GM12878 (cell line): ENCODE results near the gene UTP20. TPM values are rescaled to one million over a fixed set of nuclear protein-coding genes. Genes with fewer than 3 reads are reported as not detected.

ENCODE experiments used
- ATAC-seq: fragments of 200-7000 bp; cut with Tn5 transposase; 3 replicates; pipeline ENCODE4 v1.9.1; 2020; ENCODE audit warnings: mild to moderate bottlenecking, moderate library complexity
- BruUV-seq: library from RNA; stranded (reverse); fragments of 400-500 nt; replicated peaks from 2 replicates; lab custom pipeline; 2021; lab: Mats Ljungman, UMichigan
- CTCF ChIA-PET: fragments of 300-600 bp; sonication (Branson Sonifier 250); formaldehyde crosslinking; extraction: SDS; loops from one replicate; lab custom pipeline; 2021; ENCODE audit warnings: inconsistent platforms; lab: Yijun Ruan, JAX
- POLR2A ChIA-PET: fragments of 350-600 bp; formaldehyde crosslinking; extraction: SDS; loops from one replicate; lab custom pipeline; 2021; ENCODE audit warnings: inconsistent platforms; lab: Charles Lee
- RAD21 ChIA-PET: fragments of 300-600 bp; sonication (Branson Sonifier 250); formaldehyde crosslinking; loops from one replicate; lab custom pipeline; 2023; ENCODE audit warnings: antibody characterized with exemption; ENCODE audit not compliant: unreplicated experiment; lab: Charles Lee
- SMC1A ChIA-PET: fragments of 300-600 bp; sonication (Branson Sonifier 250); formaldehyde crosslinking; loops from one replicate; lab custom pipeline; 2023; ENCODE audit not compliant: unreplicated experiment, uncharacterized antibody; lab: Charles Lee
- DNase-seq: peaks from one replicate; pipeline ENCODE4 v3.0.0-alpha.2; 2011; ENCODE audit warnings: low read depth, low spot score
- FAIRE-seq: peaks from 3 replicates; lab custom pipeline; 2011; peaks lifted over from hg19 to GRCh38; lab: Jason Lieb, UNC
- H2AFZ ChIP-seq: 2 replicates; pipeline ENCODE4 v1.6.0; 2011; ENCODE audit warnings: low read depth, low read length, control low read depth; ENCODE audit not compliant: control insufficient read depth
- H3K27ac ChIP-seq: 2 replicates; pipeline ENCODE4 v1.5.1; 2011; ENCODE audit warnings: control low read depth; ENCODE audit not compliant: control insufficient read depth, insufficient read depth
- H3K27me3 ChIP-seq, 2 experiments: replicated peaks in 1 of 2; 2 replicates each; pipeline versions ENCODE4 v1.6.0 to v1.6.1; 2011; ENCODE audit warnings: low read length in 1 of 2; ENCODE audit not compliant: control insufficient read depth in 2 of 2, insufficient read depth in 2 of 2
- H3K36me3 ChIP-seq, 2 experiments: 2 replicates each; pipeline ENCODE4 v1.5.1; 2011; ENCODE audit warnings: low read length in 1 of 2; ENCODE audit not compliant: control insufficient read depth in 2 of 2, insufficient read depth in 2 of 2
- H3K4me1 ChIP-seq: 2 replicates; pipeline ENCODE4 v1.6.1; 2011; ENCODE audit warnings: mild to moderate bottlenecking, low read length, moderate library complexity, mixed read lengths; ENCODE audit not compliant: control insufficient read depth, insufficient read depth
- H3K4me2 ChIP-seq: 2 replicates; pipeline ENCODE4 v1.6.0; 2011; ENCODE audit warnings: control low read depth; ENCODE audit not compliant: control insufficient read depth, insufficient read depth
- H3K4me3 ChIP-seq: fragments of 200-600 bp; sonication (generic); 2 replicates; pipeline ENCODE4 v1.5.1; 2016
- H3K79me2 ChIP-seq: 2 replicates; pipeline ENCODE4 v1.6.0; 2011; ENCODE audit warnings: low read length; ENCODE audit not compliant: control insufficient read depth, insufficient read depth
- H3K9ac ChIP-seq: 2 replicates; pipeline ENCODE4 v1.8.0; 2011; ENCODE audit warnings: low read length, control low read depth, mixed read lengths; ENCODE audit not compliant: control insufficient read depth, insufficient read depth
- H3K9me3 ChIP-seq: replicated peaks from 3 replicates; pipeline ENCODE4 v1.5.1; 2011; ENCODE audit warnings: mild to moderate bottlenecking, low read length; ENCODE audit not compliant: control insufficient read depth, insufficient read depth
- H4K20me1 ChIP-seq: 2 replicates; pipeline ENCODE4 v1.6.0; 2011; ENCODE audit not compliant: control insufficient read depth, insufficient read depth
- ATF3 ChIP-seq: IDR thresholded peaks from 2 replicates; pipeline ENCODE4 v1.6.1; 2011; ENCODE audit warnings: low read depth, mild to moderate bottlenecking, low read length, moderate library complexity, borderline replicate concordance; ENCODE audit errors: extremely low read depth
- ELK1 ChIP-seq: IDR thresholded peaks from 2 replicates; pipeline ENCODE4 v1.6.1; 2012; ENCODE audit warnings: low read depth, low read length, improper control_type of control experiment
- KLF5 ChIP-seq: fragments of 450-650 bp; IDR thresholded peaks from 2 replicates; pipeline ENCODE4 v1.6.1; 2014; ENCODE audit warnings: mild to moderate bottlenecking; ENCODE audit not compliant: partially characterized antibody
- NFYB ChIP-seq: IDR thresholded peaks from 2 replicates; pipeline ENCODE4 v1.6.1; 2011; ENCODE audit warnings: low read depth, mild to moderate bottlenecking, low read length, improper control_type of control experiment, moderate library complexity; ENCODE audit not compliant: insufficient read depth
- NR2C2 ChIP-seq: IDR thresholded peaks from 2 replicates; pipeline ENCODE4 v1.6.1; 2011; ENCODE audit warnings: borderline replicate concordance, low read depth; ENCODE audit not compliant: control insufficient read depth, insufficient read length
- NR2F1 ChIP-seq: fragments of 450-650 bp; conservative IDR thresholded peaks from 2 replicates; pipeline ENCODE4 v1.6.1; 2017; ENCODE audit warnings: mild to moderate bottlenecking
- RELA ChIP-seq: fragments of 450-650 bp; IDR thresholded peaks from 2 replicates; pipeline ENCODE4 v1.8.0; 2014; ENCODE audit warnings: borderline replicate concordance; ENCODE audit not compliant: partially characterized antibody
- RUNX3 ChIP-seq: IDR thresholded peaks from 2 replicates; pipeline ENCODE4 v1.6.1; 2012; ENCODE audit warnings: low read length, inconsistent platforms
- SMARCA5 ChIP-seq: fragments of 450-650 bp; IDR thresholded peaks from 2 replicates; pipeline ENCODE4 v1.6.1; 2017; ENCODE audit warnings: mild to moderate bottlenecking
- TCF12 ChIP-seq: IDR thresholded peaks from 2 replicates; pipeline ENCODE4 v1.6.1; 2011; ENCODE audit warnings: low read depth, mild to moderate bottlenecking, low read length
- WRNIP1 ChIP-seq: IDR thresholded peaks from 2 replicates; pipeline ENCODE4 v1.6.1; 2011; ENCODE audit warnings: low read depth, low read length, improper control_type of control experiment, borderline replicate concordance
- whole genome bisulfite sequencing: methylation state at CpG from one replicate; pipeline ENCODE4 v1.1.6; 2016; ENCODE audit warnings: low lambda C conversion rate; ENCODE audit not compliant: insufficient replicate concordance, insufficient coverage; ENCODE audit errors: missing lambda C conversion rate; 5-methylcytosine and 5-hydroxymethylcytosine counted together
- in situ Hi-C: fragments of 300-500 bp; cut with MboI; formaldehyde crosslinking; loops from 9 replicates; pipeline ENCODE4 v1.14.3; 2018; ENCODE audit warnings: mixed read lengths
- intact Hi-C: fragments of 100-400 bp; cut with micrococcal nuclease; formaldehyde crosslinking; loops from one replicate; pipeline ENCODE4 v1.14.2; 2022; ENCODE audit not compliant: unreplicated experiment
- polyA plus RNA-seq, 11 experiments: library from polyadenylated mRNA; depleted of rRNA in 4 of 11; unstranded in 6 of 11; stranded (reverse) in 5 of 11; fragments of >200 nt; fragmentation: Nextera tagmentation in 4 of 11; fragmentation: Illumina TruSeq in 1 of 11; extraction: Ambion mirVana in 4 of 11; extraction: Trizol in 1 of 11; gene quantifications; 1 replicate in 1 of 11; 2 replicates in 10 of 11; pipeline versions ENCODE4 v1.2.1 to v1.2.3, GENCODE V29; 2011 to 2016; ENCODE audit warnings: inconsistent platforms in 2 of 11, missing spikeins in 2 of 11, low read depth in 1 of 11
- total RNA-seq, 4 experiments: library from RNA; depleted of rRNA in 3 of 4; stranded (reverse); fragments of >200 nt in 3 of 4; fragmentation: Illumina TruSeq in 1 of 4; extraction: Trizol in 1 of 4; gene quantifications; 2 replicates each; pipeline versions ENCODE4 v1.2.1 to v1.2.3, GENCODE V29; 2013 to 2021
- TF ChIP-seq, protein P1 (sequence below): fragments of 450-650 bp; IDR thresholded peaks from 2 replicates; pipeline ENCODE4 v1.6.1; 2017; ENCODE audit warnings: mild to moderate bottlenecking, moderate library complexity

Gene UTP20
- total and polyA plus RNA-seq, 10 of the 15 experiments (the other 5 are each of a cell fraction or from before 2014, with no cell fraction given): 3.6 to 25.6 (median 16.7) TPM

- no peak for DNase-seq
- WGBS: 95% methylated on average over 6 of the region's 6 CpGs
- FAIRE-seq: no peak
- no peak overlapping the region for H3K4me3 ChIP-seq
- H4K20me1 ChIP-seq: no peaks in the 10 kb centered on the region
- RAD21 ChIA-PET: no interaction called here
- no peak overlapping the region for H3K4me2 ChIP-seq
- TF ChIP-seq TCF12 (no peak), ATF3 (no peak), NR2F1 (no peak), RUNX3 (no peak), WRNIP1 (no peak), NR2C2 (no peak), KLF5 (no peak), RELA (no peak), NFYB (no peak), ELK1 (no peak), SMARCA5 (no peak)
- TF ChIP-seq, protein P1, sequence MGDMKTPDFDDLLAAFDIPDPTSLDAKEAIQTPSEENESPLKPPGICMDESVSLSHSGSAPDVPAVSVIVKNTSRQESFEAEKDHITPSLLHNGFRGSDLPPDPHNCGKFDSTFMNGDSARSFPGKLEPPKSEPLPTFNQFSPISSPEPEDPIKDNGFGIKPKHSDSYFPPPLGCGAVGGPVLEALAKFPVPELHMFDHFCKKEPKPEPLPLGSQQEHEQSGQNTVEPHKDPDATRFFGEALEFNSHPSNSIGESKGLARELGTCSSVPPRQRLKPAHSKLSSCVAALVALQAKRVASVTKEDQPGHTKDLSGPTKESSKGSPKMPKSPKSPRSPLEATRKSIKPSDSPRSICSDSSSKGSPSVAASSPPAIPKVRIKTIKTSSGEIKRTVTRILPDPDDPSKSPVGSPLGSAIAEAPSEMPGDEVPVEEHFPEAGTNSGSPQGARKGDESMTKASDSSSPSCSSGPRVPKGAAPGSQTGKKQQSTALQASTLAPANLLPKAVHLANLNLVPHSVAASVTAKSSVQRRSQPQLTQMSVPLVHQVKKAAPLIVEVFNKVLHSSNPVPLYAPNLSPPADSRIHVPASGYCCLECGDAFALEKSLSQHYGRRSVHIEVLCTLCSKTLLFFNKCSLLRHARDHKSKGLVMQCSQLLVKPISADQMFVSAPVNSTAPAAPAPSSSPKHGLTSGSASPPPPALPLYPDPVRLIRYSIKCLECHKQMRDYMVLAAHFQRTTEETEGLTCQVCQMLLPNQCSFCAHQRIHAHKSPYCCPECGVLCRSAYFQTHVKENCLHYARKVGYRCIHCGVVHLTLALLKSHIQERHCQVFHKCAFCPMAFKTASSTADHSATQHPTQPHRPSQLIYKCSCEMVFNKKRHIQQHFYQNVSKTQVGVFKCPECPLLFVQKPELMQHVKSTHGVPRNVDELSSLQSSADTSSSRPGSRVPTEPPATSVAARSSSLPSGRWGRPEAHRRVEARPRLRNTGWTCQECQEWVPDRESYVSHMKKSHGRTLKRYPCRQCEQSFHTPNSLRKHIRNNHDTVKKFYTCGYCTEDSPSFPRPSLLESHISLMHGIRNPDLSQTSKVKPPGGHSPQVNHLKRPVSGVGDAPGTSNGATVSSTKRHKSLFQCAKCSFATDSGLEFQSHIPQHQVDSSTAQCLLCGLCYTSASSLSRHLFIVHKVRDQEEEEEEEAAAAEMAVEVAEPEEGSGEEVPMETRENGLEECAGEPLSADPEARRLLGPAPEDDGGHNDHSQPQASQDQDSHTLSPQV: no peak
- TF ChIP-seq, all 136 proteins: peak for 0
- no peak overlapping the region for H3K27ac ChIP-seq
- H3K9me3 ChIP-seq: no peaks in the 10 kb centered on the region
- no peaks in the 10 kb centered on the region for H3K27me3 ChIP-seq
- intact Hi-C loops: no loop called here
- SMC1A ChIA-PET: no interaction called here
- H2AFZ ChIP-seq: no peak overlapping the region
- no peak for ATAC-seq
- no TSS peak for BruUV-seq
- POLR2A ChIA-PET: no interaction called here
- no peak overlapping the region for H3K9ac ChIP-seq
- H3K36me3 ChIP-seq: peaks cover 8 to 31% of the 10 kb centered on the region in 2 experiments
- CTCF ChIA-PET: no interaction called here
- H3K4me1 ChIP-seq: no peaks in the 10 kb centered on the region
- no peaks in the 10 kb centered on the region for H3K79me2 ChIP-seq
- in situ Hi-C loops: no loop called here
These were observed 88.1 kb downstream of the UTP20 start for GRCh38 chr12:101368016-101368415.
